Measurements from ENCODE around the gene SLC12A3.
A peak's percentile ranks its signal among the peaks of the same experiment; 100 is the strongest.

The SLC12A3 gene

DNA sequence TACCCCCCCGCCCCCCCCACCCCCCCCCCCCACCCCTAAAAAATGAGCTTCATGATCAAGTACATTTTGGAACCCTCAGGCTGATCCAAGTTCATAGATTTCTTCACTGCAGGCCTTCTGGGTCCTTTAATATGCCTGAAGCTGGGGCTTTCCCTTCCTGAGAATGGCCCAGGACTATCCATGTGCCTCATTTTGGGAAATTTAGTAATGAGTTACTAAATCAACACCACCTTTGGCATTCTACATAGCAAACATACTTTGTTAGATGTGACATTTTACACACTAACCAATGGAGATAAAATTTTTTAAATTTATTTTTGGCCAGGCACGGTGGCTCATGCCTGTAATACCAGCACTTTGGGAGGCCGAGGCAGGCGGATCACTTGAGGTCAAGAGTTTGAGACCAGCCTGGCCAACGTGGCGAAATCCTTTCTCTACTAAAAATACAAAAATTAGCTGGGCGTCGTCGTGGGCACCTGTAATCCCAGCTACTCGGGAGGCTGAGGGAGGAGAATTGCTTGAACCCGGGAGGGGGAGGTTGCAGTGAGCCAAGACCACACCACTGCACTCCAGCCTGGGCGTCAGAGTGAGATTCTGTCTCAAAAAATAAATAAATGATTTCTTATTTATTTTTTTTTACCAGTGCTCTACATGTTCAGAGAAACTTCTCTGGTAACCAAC is 81.0 kb downstream of the SLC12A3 start:
- no peak for DNase-seq

DNA sequence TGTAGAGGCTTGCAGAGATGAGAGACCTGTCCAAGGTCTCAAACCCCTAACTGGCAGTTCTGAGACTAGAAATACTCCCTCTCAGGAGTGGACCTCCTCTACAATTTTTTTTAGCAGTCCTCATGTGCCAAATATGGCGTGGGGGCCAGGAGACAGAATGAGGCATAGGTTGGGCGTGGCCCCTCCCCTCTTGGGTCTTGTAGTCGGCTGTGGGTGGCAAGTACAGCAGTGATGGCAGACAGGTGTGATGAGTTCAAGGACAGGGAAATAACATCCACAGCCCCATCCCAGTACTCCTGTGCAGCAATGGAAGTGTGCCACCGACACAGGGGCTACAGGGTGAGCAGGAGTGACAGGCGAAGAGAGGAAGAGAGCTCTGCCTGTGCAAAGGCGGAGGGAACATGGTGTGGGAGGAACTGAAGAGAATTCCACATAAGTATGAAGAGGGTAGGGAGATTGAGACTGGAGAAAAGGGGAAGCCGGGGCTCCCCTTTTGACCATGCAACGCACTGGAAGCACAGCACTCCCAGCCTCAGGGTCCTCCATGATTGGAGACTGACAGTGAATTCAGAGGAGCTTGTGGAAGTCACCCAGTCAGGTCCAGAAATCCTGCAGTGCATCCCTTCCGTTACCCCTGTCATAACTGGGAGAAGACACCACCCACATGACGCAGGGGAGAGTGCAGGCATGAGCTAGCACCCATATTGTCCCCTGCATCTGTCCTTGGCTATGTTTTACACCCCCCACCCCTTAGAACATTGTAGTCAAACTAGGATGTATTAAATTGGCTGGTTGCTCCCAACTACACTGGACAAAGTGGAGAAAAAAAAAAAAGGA is 82.0 kb downstream of the SLC12A3 start:
- DNase-seq, result no peak

DNA sequence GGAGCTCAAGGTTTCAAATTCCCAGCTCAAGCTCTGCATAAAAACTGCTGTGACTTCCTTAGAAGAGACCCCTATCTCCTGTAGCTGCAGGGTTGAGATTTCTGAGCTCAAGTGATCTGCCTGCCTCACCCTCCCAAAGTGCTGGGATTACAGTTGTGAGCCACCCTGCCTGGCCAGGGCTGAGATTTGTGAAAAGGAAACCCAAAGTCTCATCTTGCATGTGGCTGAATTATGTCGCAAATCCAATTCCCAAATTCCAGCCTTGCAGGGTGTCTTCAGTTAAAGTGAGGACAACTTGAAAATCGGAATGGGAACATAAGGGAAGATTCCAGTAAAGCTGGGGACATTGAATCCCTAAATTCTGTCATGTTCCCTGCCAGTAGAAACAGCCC is 82.6 kb downstream of the SLC12A3 start:
- no peak for DNase-seq

DNA sequence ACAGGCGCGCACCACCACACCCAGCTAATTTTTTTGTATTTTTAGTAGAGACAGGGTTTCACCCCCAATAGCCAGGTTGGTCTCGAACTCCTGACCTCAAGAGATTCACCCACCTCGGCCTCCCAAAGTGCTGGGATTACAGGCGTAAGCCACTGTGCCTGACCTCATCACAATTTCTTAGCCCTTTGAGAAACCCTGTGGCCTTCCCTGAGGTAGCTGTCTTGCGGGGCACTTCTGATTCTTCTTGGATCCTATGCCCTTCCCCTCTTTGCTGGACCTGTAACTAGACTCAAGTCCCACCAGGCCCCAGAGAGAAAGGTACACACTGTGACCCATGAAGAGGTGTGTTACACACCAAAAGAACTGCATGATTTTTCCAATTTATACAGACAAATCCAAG is 83.2 kb downstream of the SLC12A3 start:
- DNase-seq, result no peak

DNA sequence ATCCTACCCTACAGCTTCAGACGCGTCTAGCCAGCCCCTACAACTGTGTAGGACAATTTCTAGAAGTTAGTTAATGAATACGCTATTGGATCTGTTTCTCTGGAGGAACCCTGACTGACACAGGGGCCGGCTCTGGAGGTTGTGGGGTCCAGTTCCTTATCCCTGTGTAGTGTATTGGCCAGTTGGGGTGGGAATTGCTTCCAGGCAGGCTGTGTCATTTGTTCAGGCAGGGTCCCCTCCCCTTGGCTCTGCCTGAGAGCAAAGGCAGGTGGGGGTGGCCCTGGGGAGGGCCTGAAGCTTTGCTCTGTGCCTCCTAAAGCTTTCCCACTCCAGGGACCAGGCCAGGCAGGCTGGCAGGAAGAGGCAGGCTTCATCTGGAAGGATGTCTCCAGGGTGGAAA is 85.0 kb downstream of the SLC12A3 start:
- DNase-seq, result no peak

DNA sequence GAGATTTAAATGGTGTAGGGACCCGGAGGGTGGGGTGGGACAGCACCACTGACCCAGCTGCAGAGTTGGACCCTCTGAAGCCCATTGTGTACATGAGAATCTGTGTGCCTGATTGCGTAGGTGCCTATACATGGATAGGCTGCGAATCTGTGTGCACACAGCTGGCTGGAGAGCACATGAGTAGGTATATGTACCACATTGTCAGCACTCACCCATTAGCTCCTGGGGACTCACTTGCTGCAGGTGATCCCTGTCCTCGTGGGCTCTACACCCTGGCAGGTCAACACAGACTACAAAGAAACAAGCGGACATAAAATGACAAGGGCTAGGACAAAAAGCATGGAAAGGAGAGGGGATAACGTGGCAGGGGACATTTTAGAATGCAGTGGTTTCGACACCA is 85.4 kb downstream of the SLC12A3 start:
- DNase-seq, result no peak

DNA sequence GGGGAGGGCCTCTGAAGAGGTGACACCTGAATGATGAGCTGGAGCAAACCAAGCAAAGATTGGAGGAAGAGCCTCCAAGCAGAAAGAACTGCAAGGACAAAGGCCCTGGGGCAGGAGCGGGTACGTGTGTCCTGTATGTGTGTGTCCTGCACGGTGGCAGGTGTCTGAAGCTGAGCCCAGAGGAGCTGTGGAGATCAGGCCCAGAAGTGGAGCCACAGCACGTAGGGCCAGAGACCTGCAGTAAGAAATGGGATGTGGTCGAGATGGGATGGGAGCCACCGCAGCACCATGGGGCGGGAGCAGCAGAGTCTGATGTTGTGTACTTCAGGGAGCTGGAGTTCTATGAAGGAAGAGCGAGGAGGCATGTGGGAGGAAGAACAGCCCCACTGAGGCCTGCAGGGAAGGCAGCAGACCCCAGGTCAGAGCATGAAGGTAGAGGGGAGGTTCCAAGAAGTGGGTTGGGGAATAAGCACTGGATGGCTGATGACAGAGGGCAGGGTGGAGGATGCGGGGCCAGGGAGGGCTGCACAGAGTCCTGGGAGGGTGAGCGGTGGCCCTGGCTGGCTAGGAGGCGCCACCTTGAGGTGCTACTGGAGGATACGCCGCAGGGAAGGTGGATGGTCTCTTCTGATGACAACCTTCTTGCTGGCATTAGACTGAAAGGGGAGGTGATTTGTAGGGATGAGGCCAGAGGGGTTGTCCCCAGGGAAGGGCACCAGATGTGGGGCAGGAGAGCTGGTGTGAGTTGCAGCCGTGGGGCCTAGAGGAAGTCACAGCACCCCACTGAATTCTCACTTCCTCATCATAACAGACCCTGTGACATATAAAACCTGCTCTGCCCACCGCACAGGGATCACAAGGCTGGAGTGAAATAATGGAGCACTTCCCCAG is 86.1 kb downstream of the SLC12A3 start:
- peak; percentile 67 to 70 for DNase-seq

DNA sequence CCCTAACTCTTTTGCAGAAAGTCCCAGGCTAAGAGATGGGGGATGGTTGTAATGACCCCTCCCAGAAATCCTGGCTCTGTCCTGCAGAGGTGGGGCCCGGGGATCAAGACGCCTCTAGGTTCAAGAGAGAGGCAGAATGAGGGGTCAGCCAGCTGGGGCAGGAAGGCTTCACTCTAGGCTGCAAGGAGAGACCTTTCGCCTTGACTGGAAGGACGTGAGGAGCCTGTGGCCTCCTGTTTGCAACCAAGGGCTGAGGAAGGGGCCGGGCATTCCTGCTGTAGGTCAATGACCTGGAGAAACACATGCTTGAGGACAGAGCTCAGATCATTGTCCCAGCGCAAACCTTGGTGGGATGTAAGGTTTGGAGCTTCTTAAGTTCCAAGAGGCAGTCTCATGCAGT is 88.0 kb downstream of the SLC12A3 start:
- no peak for DNase-seq

DNA sequence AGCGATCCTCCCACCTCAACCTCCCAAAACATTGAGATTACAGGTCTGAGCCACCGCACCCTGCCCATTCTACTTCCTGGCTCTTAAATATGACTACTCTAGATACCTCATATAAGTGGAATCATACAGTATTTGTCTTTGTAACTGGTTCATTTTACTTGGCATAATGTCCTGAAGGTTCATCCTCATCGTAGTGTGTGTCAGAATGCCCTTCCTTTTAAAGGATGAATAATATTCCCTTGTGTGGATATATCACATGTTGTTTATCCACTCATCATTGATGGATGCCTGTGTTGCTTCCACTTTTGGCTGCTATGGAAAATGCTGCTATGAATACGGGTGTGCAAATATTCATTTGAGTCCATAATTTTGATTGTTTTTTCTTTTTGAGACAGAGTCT is 91.1 kb downstream of the SLC12A3 start:
- DNase-seq, result no peak

DNA sequence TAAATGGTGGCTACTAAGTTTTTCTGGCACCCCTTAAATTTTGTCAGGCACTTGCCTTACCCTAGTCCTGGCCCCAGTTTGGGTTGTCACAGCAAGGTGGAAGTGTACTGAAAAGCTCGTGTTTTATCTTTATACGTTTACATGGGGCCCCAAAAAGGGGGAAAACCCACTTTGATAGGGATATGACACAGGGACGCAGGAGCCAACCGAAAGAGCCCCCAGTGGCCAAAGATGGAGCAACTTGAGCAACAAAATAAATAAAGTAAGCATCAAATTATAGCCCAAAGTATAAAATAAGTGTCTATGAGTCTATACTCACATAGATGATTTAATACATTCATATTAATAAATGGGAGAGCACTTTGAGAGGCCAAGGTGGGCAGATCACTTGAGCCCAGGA is 91.7 kb downstream of the SLC12A3 start:
- DNase-seq, result no peak

DNA sequence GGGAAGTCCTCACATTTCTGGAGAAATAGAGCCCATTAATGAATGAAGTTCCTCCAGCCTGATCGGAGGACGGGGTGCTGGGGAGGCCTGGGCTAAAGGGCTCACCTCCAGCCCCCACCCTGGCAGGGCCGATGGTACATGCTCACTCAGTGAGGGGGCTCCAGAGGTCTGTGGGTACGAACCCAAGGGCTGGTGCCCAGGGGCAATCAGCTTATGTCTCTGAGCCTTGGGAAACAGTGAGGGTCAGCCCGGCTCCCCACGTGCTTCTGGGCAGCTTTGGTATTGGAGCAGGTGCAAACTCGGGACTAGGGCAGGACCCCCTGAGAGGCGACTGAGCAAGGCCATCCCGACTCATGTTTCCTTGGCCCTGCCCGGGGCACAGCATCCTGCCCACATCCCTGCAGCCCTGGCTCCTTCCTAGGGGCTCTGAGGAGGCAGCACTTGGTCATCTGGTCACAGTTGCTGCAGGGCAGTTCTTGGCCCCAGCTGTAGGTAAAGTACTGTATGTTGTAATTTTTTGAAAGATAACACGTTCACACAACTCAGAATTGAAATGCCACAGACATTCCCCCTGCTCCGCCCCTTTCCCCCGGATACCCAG is 95.8 kb downstream of the SLC12A3 start:
- no peak for DNase-seq

DNA sequence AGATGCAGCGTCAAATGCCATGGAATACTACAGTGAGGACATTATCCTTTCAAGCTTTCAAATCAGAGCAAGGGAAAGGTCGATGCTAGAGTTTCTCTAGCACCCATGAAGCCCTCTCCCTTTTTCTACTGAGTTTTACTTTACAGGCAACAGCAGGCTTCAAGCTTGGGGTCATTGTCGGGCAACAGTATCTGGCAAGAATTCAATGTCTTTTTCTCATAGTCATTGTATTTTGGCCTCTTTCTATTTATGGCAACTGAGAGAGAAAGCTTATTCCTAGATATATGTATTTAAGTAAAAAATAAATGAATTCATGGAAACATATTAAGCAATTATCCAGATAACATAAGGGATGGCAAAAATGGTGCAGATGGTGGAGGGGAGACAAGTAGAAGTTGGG is 96.4 kb downstream of the SLC12A3 start:
- no peak for DNase-seq

DNA sequence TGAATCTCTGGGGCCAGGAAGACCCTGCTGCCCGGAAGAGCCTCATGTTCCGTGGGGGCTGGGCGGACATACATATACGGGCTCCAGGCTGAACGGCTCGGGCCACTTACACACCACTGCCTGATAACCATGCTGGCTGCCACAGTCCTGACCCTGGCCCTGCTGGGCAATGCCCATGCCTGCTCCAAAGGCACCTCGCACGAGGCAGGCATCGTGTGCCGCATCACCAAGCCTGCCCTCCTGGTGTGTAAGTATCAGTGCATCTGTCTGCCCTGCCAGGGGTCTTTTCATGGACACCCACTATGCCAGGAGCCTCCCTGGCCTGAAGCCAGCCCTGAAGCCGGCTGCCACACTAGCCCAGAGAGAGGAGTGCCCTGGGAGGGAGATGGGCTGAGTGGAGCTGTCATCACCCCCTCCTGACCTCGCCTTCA is 96.9 kb downstream of the SLC12A3 start, which contains the start of gene CETP:
TSS of gene CETP (plus strand) at position 100 of the 431 bp plus-strand sequence. CDS start at position 130, 30 bp downstream.
- DNase-seq, result no peak

DNA sequence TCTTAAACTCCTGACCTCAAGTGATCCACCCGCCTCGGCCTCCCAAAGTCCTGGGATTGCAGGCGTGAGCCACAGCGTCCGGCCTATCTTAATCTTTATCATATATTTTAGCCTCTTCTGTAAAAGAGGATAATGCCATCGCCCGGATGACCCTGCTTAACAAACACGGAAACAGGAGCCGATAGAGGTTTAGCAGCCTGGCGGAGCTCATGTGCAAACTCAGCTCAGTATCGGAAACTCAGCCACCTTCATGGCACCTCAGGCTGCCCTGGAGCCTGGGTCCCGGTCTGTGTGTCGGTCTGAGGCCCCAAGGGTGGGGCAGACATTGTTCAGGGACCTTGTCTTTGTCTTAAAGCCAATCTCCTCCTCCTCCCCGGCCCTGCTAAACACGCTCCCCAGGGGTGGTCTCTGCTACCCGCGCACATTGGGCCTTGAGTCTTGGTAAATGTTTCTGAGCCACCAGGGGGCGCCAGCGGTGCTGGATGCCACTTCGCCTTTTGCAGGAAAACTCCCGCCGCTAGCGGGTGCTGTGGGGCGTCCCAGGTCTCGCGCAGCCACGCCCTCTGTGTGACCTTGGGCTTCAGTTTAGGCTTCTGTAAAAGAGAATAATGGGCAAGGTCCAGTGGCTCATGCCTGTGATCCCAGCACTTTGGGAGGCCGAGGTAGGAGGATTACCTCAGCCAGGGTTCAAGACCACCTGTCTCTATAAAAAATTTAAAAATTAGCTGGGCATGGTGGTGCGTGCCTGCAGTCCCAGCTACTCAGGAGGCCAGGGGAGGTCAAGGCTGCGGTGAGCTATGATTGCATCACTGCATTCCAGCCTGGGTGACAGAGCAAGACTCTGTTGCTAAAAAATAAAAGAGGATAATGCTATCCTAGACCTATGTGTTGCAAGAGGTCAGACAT is 99.5 kb downstream of the SLC12A3 start:
- DNase-seq, result peak; percentile 99

Data from stimulated activated CD4-positive, alpha-beta T cell treated with anti-CD3 and anti-CD28 coated beads, Interleukin-2, amount 100 ng/mL, for 24 hours (primary cell).